Vagina (tissue), 2 donors: ENCODE results near the gene MSLN. TPM values are rescaled to one million over a fixed set of nuclear protein-coding genes. Genes with fewer than 3 reads are reported as not detected.
"Not testable (repeated sequence)": the region's sequence is repeated elsewhere in the genome, so short reads cannot be mapped to it uniquely, and the experiment has no call there.

Experiments used
- DNase-seq, 2 donors: peaks; one replicate each; pipeline ENCODE4 v3.0.0-alpha.2; 2017; ENCODE audit errors: extremely low spot score in 2 of 2
- H3K27ac ChIP-seq: fragments of 200-600 bp; sonication (generic); one replicate; pipeline ENCODE4 v1.5.1; 2019
- H3K27me3 ChIP-seq: fragments of 200-600 bp; sonication (generic); one replicate; pipeline ENCODE4 v1.5.1; 2019
- H3K36me3 ChIP-seq, 2 donors: fragments of 200-600 bp; sonication (generic); one replicate each; pipeline ENCODE4 v1.5.1; 2017 to 2019
- H3K4me1 ChIP-seq: fragments of 200-600 bp; sonication (generic); one replicate; pipeline ENCODE4 v1.5.1; 2019
- H3K4me3 ChIP-seq, 2 donors: fragments of 200-600 bp; sonication (generic); 1 replicate in 1 of 2; 2 replicates in 1 of 2; pipeline ENCODE4 v1.5.1; 2016 to 2019
- H3K9me3 ChIP-seq: fragments of 200-600 bp; sonication (generic); one replicate; pipeline ENCODE4 v1.5.1; 2019
- POLR2A ChIP-seq, 2 donors: fragments of 450-650 bp; IDR thresholded peaks; one replicate each; pipeline ENCODE4 v1.6.1; 2017; ENCODE audit warnings: antibody characterized with exemption in 2 of 2, mild to moderate bottlenecking in 2 of 2, moderate library complexity in 2 of 2
- POLR2AphosphoS5 ChIP-seq, 2 donors: sonication (generic); formaldehyde crosslinking; IDR thresholded peaks; one replicate each; pipeline ENCODE4 v1.9.0; 2017; ENCODE audit warnings: antibody characterized with exemption in 2 of 2, mild to moderate bottlenecking in 2 of 2, low read depth in 1 of 2; ENCODE audit not compliant: insufficient read depth in 1 of 2
- intact Hi-C: fragments of 100-400 bp; cut with DNase I; formaldehyde crosslinking; loops from one replicate; pipeline ENCODE4 v1.15.1; 2023
- total RNA-seq: library from RNA; depleted of rRNA; stranded (reverse); fragments of >200 nt; gene quantifications from one replicate; pipeline ENCODE4 v1.2.3, GENCODE V29; 2016
- TF ChIP-seq, protein P1 (sequence below), 3 experiments: fragments of 450-650 bp in 2 of 3; fragments of 200-600 bp in 1 of 3; sonication (generic) in 1 of 3; IDR thresholded peaks; one replicate each; pipeline ENCODE4 v1.5.1; 2017 to 2019; ENCODE audit warnings: antibody characterized with exemption in 3 of 3, mild to moderate bottlenecking in 2 of 3, moderate library complexity in 2 of 3

MSLN gene
- total RNA-seq, 1 donor from 2014 or later: not detected

DNA sequence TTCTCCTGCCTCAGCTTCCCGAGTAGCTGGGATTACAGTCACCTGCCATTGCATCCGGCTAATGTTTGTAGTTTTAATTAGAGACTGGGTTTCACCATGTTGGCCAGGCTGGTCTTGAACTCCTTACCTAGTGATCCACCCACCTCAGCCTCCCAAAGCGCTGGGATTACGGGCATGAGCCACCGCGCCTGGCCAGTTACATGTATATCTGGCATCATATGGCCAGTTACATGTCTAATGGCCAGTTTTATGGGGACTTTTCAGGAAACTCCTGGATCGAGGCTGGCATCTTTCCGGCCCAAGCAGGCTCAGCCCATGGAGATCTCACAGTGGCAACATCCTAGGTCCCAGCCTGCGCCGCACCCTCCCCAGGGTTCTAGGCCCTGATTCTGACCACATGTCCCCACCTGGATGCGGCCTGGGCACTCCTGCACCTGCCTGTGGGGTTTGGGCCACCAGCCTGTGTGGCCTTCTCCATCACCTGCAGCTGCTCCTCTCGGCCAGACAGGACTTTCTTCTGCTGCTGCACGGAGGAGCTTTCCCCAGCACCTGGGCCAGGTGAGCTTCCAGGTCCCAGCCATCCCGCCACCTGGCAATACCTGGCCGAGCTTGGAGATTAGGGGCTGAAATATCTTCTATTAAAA is 18.4 kb upstream of the MSLN start:
- no peak overlapping the region for H3K4me3 ChIP-seq
- H3K27ac ChIP-seq: no peak overlapping the region
- peaks cover 28% of the 10 kb centered on the region for H3K4me1 ChIP-seq
- H3K9me3 ChIP-seq: no peaks in the 10 kb centered on the region
- peaks cover 0 to 6% of the 10 kb centered on the region in 2 donors for H3K36me3 ChIP-seq
- no peaks in the 10 kb centered on the region for H3K27me3 ChIP-seq
- DNase-seq: no peak
- TF ChIP-seq POLR2A (IDR thresholded peaks at IDR 0.05) (no peak), POLR2AphosphoS5 (IDR thresholded peaks at IDR 0.05; ENCODE audit: insufficient read depth in 1 of 2, low read depth in 1 of 2) (no peak)
- TF ChIP-seq, protein P1, sequence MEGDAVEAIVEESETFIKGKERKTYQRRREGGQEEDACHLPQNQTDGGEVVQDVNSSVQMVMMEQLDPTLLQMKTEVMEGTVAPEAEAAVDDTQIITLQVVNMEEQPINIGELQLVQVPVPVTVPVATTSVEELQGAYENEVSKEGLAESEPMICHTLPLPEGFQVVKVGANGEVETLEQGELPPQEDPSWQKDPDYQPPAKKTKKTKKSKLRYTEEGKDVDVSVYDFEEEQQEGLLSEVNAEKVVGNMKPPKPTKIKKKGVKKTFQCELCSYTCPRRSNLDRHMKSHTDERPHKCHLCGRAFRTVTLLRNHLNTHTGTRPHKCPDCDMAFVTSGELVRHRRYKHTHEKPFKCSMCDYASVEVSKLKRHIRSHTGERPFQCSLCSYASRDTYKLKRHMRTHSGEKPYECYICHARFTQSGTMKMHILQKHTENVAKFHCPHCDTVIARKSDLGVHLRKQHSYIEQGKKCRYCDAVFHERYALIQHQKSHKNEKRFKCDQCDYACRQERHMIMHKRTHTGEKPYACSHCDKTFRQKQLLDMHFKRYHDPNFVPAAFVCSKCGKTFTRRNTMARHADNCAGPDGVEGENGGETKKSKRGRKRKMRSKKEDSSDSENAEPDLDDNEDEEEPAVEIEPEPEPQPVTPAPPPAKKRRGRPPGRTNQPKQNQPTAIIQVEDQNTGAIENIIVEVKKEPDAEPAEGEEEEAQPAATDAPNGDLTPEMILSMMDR (IDR thresholded peaks at IDR 0.05): no peak
- intact Hi-C loops: no loop called here

DNA sequence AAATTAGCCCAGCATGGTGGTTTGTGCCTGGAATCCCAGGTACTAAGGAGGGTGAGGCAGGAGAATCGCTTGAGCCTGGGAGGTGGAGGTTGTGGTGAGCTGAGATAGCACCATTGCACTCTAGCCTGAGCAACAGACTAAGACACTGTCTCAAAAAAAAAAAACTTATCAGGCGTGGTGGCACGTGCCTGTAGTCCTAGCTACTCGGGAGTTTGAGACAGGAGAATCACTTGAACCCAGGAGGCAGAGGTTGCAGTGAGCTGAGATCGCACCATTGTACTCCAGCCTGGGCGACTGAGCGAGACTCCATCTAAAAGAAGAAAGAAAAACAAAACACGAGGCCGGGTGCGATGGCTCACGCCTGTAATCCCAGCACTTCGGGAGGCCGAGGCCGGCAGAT is 17.6 kb upstream of the MSLN start:
- intact Hi-C loops, DNase-seq, H3K27ac ChIP-seq, H3K4me3 ChIP-seq, H3K9me3 ChIP-seq, H3K27me3 ChIP-seq, H3K36me3 ChIP-seq: not testable (repeated sequence)
- peaks cover 21% of the 10 kb centered on the region for H3K4me1 ChIP-seq

DNA sequence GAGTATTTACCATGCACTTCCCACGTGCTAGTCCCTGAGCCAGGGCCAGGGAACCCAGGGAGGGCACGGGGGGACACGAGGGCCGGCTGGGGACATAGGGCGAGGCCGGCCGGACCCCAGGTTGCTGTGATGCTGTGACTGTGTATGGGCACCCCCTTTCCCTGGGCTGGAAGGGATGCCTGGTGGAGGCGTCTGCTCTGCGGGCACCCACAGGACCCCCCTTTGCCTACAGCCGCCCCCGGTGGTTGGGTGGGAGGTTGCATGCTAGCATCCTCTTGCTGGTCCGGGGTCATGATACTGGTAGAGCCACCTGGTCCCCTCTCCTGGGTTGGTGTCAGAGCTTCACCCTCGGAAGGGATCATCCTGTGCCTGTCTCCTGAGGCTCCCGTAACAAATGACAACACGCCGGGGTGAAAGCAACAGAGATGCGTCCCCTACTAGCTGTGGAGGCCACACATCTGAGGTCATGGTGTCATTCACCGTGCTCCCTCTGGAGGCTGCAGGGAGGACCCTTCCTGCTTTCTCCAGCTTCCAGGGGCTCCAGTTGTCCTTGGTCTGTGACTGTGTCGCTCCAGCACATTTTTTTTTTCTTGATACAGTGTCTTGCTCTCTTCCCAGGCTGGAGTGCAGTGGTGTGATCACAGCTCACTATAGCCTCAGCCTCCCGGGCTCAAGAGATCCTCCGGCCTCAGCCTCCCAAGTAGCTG is 16.6 kb upstream of the MSLN start:
- intact Hi-C loops: no loop called here

DNA sequence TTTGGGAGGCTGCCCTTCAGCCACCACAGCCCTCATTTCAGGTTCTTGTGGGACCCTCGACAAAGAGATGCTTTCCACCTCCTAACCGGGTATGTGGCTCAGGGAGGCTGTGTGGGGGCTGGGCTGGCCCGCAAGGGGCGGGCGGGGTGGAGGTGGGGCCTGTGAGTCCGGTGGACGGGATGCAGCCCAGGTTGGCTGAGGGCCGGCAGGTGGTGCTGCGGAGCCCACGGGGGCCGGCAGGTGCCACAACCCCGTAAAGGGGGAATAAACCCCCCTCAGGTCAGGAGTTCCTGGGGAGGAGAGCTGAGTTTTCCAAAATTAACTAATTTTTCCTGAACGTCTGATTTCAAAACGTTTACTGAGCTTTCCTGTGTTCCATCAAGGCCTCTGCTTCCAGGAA is 14.8 kb upstream of the MSLN start:
- Histone ChIP-seq H3K27ac (no peak overlapping the region), H3K9me3 (no peaks in the 10 kb centered on the region), H3K4me3 (no peak overlapping the region), H3K4me1 (peaks cover 5% of the 10 kb centered on the region), H3K36me3 (no peaks in the 10 kb centered on the region), H3K27me3 (no peaks in the 10 kb centered on the region)
- DNase-seq: no peak
- intact Hi-C loops: no loop called here
- TF ChIP-seq POLR2A (IDR thresholded peaks at IDR 0.05) (no peak), POLR2AphosphoS5 (IDR thresholded peaks at IDR 0.05; ENCODE audit: insufficient read depth in 1 of 2, low read depth in 1 of 2) (no peak)
- TF ChIP-seq, protein P1 (IDR thresholded peaks at IDR 0.05): no peak

More for the DNA sequence above, 16.6 kb upstream of the MSLN start:
- no peaks in the 10 kb centered on the region for H3K36me3 ChIP-seq
- H3K4me3 ChIP-seq: no peak overlapping the region
- no peak for DNase-seq
- TF ChIP-seq POLR2AphosphoS5 (IDR thresholded peaks at IDR 0.05; ENCODE audit: insufficient read depth in 1 of 2, low read depth in 1 of 2): no peak
- no peak for TF ChIP-seq POLR2A (IDR thresholded peaks at IDR 0.05)
- TF ChIP-seq, protein P1 (IDR thresholded peaks at IDR 0.05): no peak
- H3K4me1 ChIP-seq: peaks cover 19% of the 10 kb centered on the region
- no peaks in the 10 kb centered on the region for H3K9me3 ChIP-seq
- no peak overlapping the region for H3K27ac ChIP-seq
- H3K27me3 ChIP-seq: no peaks in the 10 kb centered on the region

DNA sequence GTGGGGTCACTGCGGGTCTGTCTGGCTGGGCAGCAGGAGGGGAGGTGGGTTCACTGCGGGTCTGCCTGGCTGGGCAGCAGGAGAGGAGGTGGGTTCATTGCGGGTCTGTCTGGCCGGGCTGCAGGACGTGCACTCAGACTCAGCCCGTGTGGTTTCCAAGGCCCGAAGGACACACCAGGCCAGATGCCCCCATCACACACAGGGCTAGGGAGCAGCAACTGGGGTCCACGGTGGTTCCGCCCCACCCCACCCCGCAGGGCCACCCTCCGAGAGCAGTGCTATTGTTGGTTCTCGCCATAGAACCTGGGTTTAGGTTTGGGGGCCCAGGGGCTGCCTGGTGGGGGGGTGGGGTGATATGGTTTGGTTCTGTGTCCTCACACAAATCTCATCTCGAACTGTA is 13.9 kb upstream of the MSLN start:
- DNase-seq: no peak
- H3K9me3 ChIP-seq: no peaks in the 10 kb centered on the region
- H3K27ac ChIP-seq: no peak overlapping the region
- H3K4me3 ChIP-seq: no peak overlapping the region
- H3K36me3 ChIP-seq: no peaks in the 10 kb centered on the region
- TF ChIP-seq POLR2AphosphoS5 (IDR thresholded peaks at IDR 0.05; ENCODE audit: insufficient read depth in 1 of 2, low read depth in 1 of 2): no peak
- TF ChIP-seq, protein P1 (IDR thresholded peaks at IDR 0.05): no peak
- TF ChIP-seq POLR2A (IDR thresholded peaks at IDR 0.05): no peak
- H3K27me3 ChIP-seq: no peaks in the 10 kb centered on the region
- intact Hi-C loops: no loop called here
- no peaks in the 10 kb centered on the region for H3K4me1 ChIP-seq
